NOMO-1 treated with DMSO at 0.1 percent for 48 hours (cell line): ENCODE measurements around the gene NLRP7.
"Not testable (repeated sequence)": the region's sequence is repeated elsewhere in the genome, so short reads cannot be mapped to it uniquely, and the experiment has no call there.

Experiments used
- DNase-seq: peaks from one replicate; lab custom pipeline; 2025; ENCODE audit not compliant: unreplicated experiment; lab: John Stamatoyannopoulos, UW

NLRP7 gene

DNA sequence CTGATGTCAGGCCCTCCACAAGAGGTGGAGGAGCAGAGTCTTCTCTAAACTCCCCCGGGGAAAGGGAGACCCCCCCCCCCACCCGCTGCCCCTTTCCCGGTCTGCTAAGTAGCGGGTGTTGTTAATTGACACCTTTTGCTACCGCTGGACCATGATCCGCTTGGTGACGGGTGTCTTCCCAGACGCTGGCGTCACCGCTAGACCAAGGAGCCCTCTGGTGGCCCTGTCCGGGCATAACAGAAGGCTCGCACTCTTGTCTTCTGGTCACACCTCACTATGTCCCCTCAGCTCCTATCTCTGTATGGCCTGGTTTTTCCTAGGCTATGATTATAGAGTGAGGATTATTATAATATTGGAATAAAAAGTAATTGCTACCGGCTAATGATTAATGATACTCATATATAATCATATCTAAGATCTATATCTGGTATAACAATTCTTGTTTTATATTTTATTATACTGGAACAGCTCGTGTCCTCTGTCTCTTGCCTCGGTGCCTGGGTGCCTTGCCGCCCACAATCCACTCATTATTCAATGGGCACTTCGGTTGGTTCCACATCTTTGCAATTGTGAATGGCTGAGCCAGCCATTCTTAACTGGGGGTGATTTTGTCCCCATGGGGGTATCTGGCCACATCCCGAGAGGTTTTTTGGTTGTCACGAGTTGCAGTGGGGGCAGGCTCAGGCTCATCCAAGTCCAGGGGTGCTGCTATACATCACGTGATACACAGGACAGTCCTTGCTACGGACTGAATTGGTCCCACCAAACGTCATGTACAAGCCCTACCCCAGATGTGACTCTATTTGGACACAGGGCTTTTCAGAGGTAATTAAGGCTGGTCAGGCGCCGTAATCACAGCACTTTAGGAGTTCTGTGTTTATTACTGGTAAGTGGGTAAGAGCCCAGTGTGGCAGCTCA is 27.4 kb downstream of the NLRP7 start:
- DNase-seq, result not testable (repeated sequence)

DNA sequence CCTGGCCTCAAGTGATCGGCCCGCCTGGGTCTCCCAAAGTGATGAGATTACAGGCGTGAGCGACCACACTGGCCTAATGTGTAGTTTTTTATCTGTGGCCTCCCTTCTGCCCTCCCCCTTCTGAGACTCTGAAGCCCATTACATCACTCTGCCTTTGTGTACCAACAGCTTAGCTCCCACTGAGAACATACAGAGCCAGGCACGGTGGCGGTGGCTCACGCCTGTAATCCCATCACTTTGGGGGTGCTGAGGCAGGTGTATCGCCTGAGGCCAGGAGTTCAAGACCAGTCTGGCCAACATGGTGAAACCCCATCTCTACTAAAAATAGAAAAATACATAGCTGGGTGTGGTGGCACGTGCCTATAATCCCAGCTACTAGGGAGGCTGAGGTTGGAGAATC is 28.8 kb downstream of the NLRP7 start:
- no peak for DNase-seq

DNA sequence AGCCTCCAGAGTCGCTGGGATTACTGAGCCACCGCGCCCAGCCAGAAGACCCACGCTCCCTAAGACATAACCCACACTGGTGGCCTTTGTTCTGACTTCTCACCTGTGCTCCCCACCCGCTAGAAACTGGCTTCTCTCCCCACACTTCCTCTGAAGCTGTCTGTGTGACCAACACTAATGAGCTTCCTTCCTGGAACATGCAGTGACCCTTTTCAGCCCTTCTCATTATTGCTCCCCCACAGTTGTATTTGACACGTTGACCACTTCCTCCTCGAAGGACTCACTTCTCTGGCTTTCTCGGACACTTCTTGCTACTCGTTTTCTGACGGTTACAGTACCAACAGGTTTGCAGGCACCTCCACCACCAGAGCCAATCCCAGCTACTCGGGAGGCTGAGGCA is 30.5 kb downstream of the NLRP7 start:
- DNase-seq, result peak; percentile 86

DNA sequence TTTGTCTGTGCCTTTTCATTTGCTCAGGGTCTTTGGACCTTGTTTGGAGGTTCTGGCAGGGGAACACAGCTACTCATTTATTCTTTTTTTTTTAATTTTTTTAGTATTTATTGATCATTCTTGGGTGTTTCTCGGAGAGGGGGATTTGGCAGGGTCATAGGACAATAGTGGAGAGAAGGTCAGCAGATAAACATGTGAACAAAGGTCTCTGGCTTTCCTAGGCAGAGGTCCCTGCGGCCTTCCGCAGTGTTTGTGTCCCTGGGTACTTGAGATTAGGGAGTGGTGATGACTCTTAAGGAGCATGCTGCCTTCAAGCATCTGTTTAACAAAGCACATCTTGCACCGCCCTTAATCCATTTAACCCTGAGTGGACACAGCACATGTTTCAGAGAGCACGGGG is 39.4 kb downstream of the NLRP7 start:
- DNase-seq, result not testable (repeated sequence)

DNA sequence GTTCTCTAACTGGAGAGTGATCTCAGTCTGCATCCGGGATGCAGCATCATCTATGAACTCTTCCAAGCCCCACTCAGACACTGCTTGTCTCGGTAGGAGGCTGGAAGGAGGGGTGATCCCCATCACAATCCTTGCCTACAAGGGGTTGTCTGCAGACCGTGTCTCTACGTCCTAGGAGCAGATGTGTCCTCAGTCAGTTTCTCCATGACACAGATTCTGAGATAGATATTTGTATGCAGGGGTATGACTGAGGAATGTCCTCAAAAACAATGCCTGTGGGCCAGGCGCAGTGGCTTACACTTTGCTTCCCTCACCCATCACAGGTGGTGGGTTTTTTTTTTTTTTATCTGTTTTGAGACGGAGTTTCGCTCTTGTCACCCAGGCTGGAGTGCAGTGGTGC is 40.5 kb downstream of the NLRP7 start:
- no peak for DNase-seq

DNA sequence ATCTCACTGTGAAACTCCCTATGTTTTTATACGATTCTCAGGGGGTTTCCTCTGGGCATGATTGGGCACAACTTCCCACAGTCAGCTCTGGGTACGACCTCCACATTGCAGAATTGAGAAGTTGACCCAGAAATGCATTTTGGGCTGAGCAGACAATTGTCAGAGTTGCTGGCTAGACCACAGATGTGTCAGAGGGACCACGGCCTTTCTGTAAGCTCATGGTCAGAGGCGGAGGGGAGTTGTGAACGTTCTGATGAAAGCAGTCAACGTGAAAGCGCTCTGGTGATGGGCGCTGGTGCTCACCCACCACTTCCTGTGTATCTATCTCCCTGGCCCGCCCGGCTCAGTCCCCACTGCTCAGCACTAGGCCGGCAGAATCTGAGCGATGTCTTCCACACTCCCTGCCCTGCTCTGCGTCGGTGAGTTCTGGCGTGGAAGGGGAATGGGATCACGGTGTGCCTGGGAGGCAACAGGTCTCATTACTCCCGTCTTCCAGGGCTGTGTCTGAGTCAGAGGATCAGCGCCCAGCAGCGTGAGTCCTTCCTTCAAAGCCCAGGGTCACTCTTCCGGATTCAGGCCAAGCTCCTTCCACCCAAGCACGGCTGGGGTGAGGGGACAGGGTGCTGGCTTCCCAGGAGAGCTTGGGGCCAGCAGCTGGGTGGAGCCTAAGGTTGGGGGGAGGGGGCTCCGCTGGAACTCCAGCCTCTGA is 41.4 kb downstream of the NLRP7 start, which contains the start of gene NCR1:
NCR1 (plus strand) TSS at position 346 of the 709 bp plus-strand sequence; CDS start at position 386, 40 bp downstream.
- peak; percentile 19 for DNase-seq

DNA sequence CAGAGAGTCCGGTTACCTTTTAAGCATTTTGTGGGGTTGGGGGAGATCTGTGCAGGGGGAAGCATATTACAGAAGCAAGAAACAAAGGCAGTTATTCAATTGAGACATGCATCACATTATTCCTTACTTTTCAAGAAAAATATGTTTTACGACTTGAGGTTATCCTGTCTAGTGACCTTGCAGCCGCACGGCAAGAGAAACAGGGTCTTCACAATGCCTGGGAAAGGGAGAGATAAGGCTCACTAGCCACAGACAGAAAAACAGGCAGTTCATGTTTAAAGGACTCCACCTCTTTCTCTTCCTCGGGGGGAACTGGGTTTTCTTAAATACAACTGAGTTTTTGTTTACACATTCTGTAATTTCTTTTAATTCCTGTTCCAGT is 41.9 kb downstream of the NLRP7 start:
- DNase-seq, result no peak

DNA sequence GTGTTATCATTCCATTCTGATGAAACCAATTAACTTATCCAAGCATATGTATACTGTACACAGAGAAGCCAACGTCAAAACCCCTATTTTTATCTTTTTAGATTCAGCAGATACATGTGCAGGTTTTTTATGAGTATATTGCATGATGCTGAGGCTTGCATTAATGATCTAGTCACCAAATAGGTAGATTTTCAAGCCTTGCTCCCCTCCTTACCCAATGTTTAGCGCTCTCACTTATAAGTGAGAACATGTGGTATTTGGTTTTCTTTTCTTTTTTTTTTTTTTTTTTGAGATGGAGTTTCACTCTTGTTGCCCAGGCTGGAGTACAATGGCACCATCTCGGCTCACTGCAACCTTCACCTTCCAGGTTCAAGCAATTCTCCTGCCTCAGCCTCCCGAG is 43.1 kb downstream of the NLRP7 start:
- DNase-seq, result not testable (repeated sequence)

DNA sequence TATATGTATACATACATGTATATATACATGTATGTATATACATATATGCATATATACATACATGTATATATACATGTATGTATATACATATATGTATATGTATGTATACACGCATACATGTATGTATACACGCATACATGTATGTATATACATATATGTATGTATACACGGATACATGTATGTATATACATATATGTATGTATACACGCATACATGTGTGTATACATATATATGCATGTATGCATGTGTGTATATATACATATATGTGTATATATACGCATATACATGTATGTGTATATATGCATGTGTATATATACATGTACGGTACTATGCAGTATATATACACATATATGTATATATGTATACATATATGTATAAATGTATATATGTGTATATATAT is 44.0 kb downstream of the NLRP7 start:
- DNase-seq, result no peak

DNA sequence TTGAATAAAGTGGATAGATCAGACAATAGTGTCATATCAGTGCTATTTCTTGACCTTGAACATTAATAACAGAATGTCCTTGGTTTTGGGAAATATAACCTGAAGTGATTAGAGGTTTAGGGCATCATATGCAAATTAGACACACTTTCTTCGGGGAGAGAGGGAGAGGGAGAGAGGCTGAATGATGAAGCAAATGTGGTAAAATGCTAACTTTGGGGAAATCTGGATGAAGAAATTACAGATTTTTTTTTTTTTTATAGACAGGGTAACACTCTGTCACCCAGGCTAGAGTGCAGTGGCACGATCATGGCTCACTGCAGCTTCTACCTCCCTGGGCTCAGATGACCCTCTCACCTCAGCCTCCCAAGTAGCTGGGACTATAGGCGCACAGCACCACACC is 45.3 kb downstream of the NLRP7 start:
- no peak for DNase-seq

DNA sequence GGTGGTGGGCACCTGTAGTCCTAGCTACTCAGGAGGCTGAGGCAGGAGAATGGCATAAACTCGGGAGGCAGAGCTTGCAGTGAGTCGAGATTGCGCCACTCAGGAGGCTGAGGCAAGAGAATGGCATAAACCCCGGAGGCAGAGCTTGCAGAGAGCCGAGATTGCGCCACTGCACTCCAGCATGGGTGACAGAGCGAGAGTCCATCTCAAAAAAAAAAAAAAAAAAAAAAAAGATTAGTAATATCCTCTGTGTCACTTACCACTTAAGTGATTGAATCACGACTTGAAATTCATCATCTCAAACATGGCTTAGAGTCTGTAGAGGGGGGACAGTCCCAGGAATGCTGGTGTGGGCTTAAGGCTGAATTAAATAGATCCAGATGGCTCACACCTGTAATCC is 46.2 kb downstream of the NLRP7 start:
- peak; percentile 88 for DNase-seq

DNA sequence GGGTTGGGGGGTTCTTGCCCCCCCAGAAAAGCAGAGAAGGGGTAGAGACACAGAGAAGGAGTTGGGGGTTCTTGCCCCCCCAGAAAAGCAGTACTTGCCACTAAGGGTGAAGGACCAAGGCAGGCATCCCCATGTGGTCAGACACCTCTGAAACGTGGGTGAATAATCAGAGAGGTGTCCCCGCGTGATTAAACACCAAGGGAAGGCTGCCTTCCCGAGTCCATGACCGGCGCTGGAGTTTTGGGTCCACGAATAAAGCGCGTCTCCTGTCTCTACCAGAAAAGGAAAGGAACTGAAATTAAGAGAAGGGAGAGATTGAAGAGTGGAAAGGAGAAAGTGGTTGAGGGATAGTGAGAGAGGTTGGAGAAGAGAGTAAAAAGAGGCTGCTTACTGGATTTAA is 47.7 kb downstream of the NLRP7 start:
- DNase-seq, result not testable (repeated sequence)

DNA sequence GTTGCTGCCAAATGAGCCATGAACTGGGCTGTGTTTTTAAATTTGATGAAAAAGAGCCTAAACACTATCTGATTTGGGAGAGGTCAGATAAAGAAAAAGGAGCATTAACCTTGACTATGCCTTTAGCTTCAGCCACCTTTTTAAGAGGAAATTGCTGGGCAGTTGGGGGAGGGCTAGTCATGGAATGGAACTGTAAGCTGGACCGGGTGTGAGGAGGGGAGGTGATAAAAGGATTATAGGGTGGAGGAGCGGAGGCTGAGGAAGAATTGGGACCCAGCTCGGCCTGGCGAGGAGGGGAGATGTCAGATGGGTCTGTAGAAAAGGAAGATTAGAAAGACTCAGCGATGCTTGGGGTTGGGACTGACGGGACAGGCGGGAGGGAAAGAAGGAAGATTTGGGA is 48.6 kb downstream of the NLRP7 start:
- not testable (repeated sequence) for DNase-seq

DNA sequence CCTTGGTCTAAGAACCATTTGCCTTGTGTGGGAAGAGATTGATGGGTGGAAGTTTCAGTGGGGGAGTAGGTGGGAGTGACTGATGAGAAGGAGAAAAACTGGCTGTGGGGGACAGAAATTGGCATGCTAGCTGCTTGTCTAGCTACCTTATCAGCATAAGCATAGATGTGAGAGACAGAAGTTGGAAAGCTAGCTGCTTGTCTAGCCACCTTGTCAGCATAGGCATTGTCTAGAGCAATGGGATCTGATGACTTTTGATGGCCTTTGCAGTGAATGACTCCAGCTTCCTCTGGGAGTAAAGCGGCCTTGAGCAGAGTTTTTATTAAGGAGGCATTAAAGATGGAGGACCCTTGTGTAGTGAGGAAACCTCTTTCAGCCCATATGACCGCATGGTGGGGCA is 51.3 kb downstream of the NLRP7 start:
- DNase-seq, result no peak

DNA sequence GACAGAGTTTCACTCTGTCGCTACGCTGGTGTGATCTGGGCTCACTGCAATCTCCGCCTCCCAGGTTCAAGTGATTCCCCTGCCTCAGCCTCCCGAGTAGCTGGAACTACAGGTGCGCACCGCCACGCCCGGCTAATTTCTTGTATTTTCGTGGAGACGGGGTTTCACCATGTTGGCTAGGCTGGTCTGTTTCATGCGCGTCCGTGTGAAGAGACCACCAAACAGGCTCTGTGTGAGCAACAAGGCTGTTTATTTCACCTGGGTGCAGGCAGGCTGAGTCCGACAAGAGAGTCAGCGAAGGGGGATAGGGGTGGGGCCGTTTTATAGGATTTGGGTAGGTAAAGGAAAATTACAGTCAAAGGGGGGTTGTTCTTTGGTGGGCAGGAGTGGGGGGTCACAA is 53.2 kb downstream of the NLRP7 start:
- not testable (repeated sequence) for DNase-seq

DNA sequence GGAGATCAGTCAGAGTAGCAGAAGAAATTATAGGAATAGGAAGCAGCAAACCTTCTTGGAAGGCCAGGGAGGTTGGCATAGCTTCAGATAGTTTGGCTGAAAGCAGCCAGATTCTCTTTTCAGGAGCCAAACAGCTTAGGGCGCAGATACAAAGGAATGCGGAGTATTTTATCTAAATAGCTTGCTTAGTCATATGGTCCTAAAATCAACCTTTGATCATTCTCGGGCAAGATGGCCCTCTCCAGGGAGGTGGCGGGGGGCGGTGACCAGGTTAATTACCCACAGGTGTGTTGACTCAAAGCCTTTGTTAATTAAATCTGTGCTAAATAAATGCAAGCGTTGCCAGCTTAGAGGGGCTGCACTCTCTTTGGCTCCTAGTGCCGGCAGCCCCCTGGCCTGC is 53.9 kb downstream of the NLRP7 start:
- DNase-seq, result no peak

DNA sequence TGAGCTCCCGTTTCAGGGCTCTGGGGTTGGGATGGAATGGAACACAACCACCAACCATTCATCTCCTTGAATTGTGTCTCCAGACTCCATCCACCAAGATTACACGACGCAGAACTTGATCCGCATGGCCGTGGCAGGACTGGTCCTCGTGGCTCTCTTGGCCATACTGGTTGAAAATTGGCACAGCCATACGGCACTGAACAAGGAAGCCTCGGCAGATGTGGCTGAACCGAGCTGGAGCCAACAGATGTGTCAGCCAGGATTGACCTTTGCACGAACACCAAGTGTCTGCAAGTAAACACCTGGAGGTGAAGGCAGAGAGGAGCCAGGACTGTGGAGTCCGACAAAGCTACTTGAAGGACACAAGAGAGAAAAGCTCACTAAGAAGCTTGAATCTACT is 57.8 kb downstream of the NLRP7 start:
- no peak for DNase-seq

DNA sequence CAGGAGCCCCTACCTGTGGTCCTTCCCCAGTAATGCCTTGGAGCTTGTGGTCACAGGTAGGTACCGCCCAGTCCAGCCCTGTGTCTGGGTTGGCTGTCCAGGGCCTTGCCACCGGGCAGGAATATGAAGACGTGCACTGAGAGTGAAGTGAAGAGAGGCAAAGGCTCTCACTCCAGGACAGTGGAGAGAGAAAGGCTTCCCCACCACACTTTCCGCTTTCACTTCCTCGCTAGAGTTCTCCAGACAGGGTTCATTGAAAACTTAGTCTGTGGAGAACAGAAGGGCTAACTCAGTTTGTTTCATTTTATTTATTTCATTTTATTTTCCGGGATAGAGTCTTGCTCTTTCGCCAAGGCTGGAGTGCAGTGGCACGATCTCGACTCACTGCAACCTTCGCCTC is 59.1 kb downstream of the NLRP7 start:
- DNase-seq, result no peak

DNA sequence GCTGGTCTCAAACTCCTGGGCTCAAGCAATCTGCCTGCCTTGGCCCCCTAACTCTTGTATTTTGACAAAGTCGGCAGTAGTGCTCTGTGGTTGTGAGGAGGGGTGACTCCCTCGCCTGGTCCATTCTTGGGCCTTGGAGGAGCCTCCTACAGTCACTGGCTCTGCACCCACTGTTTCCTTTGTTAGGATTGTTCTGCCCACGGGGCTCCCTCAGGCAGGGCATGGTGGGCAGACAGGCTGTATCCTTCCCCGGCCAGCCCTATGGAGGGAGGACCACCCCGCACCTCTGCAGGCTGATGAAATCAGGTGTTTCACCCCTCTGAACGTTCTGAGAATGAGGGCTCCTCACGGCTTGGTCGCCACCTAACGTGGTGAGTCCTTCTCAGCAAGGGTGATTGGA is 64.1 kb downstream of the NLRP7 start:
- no peak for DNase-seq

DNA sequence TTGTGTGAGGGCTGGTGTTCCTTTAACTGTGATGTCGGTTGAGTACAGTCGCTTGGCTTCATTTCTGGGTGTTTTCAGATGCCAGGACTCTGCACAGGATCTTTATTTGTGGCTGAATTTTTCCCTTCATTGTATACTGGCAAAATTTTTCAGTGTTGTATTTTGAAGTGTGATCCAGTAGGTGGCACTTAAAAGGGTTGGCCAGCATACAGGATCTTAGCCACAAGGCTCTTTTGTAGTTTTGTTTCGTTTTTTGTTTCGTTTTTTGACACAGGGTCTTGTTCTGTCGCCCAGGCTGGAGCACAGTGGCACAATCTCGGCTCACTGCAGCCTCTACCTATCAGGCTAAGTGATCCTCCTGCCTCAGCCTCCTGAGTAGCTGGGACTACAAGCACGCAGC is 64.6 kb downstream of the NLRP7 start:
- DNase-seq, result peak; percentile 12

DNA sequence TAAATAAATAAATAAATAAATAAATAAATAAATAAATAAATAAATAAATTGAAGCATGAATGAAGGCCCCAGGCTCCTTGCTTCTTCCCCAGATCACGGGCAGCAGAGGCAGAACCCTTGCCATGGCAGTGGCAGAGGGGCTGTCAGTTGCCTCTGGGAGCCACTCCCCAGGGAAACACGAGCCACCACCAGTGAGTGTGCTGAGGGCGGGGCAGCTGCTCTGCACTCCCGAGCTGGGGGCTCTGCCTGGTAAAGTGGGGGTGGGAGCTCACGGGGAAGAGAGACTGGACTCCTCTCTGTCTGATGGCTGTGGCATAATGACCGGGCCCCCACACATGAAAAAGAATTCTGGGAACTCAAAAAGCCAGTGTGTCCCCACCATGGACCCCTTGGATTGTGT is 65.4 kb downstream of the NLRP7 start:
- no peak for DNase-seq

DNA sequence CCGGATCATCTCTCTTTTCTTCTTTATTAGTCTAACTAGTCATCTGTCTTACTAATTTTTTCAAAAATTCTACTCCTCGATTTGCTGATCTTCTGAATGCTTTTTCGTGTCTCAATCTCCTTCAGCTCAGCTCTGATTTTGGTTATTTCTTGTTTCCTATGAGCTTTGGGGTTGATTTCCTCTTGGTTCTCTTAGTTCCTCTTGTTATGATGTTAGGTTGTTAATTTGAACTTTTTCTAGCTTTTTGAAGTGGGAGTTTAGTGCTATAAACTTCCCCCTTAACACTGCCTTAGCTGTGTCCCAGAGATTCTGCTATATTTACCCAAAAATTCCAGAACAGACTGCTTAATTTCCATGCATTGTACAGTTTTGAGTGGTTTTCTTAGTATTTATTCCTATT is 69.9 kb downstream of the NLRP7 start:
- peak; percentile 31 for DNase-seq
